Measurements from ENCODE around the gene BCLAF3. TPM values are rescaled to one million over a fixed set of nuclear protein-coding genes. Genes with fewer than 3 reads are reported as not detected.

Gene BCLAF3
- total and polyA plus RNA-seq, 2 of the 4 experiments (the other 2 are of a cell fraction), result 1.6 TPM

DNA sequence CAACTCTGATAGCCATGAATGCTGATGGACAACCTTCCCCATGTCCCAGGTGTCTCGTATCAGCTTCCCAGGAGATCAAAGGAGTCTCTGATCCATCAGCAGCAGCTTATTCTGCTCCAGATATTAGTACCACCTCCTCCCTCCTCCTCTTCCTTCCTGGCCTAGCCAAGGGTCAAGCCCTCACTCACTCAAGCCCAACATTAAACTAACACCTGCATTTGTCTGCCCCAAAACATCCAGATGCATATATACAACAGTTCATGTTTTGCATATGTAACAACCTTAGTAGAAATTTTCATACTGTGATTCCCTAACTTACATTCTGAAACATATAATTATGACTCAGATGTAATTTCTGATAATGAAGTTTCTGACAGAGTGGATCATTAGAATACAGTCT lies 29.9 kb downstream of the BCLAF3 start:
- H3K27me3 ChIP-seq (ENCODE audit: control insufficient read depth, insufficient read depth, low read length), result no peaks in the 10 kb centered on the region
- H3K9ac ChIP-seq (ENCODE audit: low read depth, low read length), result no peak overlapping the region
- DNase-seq (no peak), ATAC-seq (ENCODE audit: low read depth) (no peak)
- H2AFZ ChIP-seq (replicated peaks; ENCODE audit: low read length, poor library complexity), result no peak overlapping the region
- no peaks in the 10 kb centered on the region for H3K9me3 ChIP-seq (ENCODE audit: control insufficient read depth, insufficient read depth, low read length)
- no peak overlapping the region for H2AK5ac ChIP-seq (ENCODE audit: low read depth, low read length)
- BruUV-seq (replicated peaks), result no TSS peak
- dilution Hi-C loops (cut with HindIII; ENCODE audit: low sequenced_read_pairs, unreplicated experiment), result no loop called here
- no peak overlapping the region for H3K4me2 ChIP-seq (ENCODE audit: low read depth, low read length)
- H3K18ac ChIP-seq (ENCODE audit: low read depth, low read length), result no peak overlapping the region
- no peaks in the 10 kb centered on the region for H3K9me1 ChIP-seq (ENCODE audit: insufficient read depth, low read length)
- no peak overlapping the region for H2BK15ac ChIP-seq (ENCODE audit: low read depth, low read length)
- H4K8ac ChIP-seq (ENCODE audit: low read depth in 2 of 2, low read length in 2 of 2), result no peak overlapping the region
- ChIA-PET CTCF (no interaction called here), POLR2A (ENCODE audit: unreplicated experiment) (no interaction called here)
- intact Hi-C loops (cut with micrococcal nuclease), result no loop called here
- H3K4ac ChIP-seq (ENCODE audit: low read depth, low read length), result no peak overlapping the region
- H3K4me1 ChIP-seq (ENCODE audit: control insufficient read depth, insufficient read depth, low read length), result no peaks in the 10 kb centered on the region
- no peak overlapping the region for H4K91ac ChIP-seq (ENCODE audit: insufficient read depth, low read depth, low read length)
- H3K56ac ChIP-seq (ENCODE audit: extremely low read depth, insufficient read depth, low read length), result no peak overlapping the region
- H3K4me3 ChIP-seq (ENCODE audit: insufficient read depth, low read depth, low read length), result no peak overlapping the region
- no peak overlapping the region for H2BK120ac ChIP-seq (ENCODE audit: low read depth, low read length)
- H3K27ac ChIP-seq (ENCODE audit: insufficient read depth, low read length), result no peak overlapping the region
- H3K23ac ChIP-seq (ENCODE audit: low read depth, low read length), result no peak overlapping the region
- no peak overlapping the region for H2BK20ac ChIP-seq (ENCODE audit: low read depth, low read length)
- 43% methylated on average over 1 of the region's 1 CpG; no CpG with 5 or more reads in 1 of the 2 experiments for WGBS, 2 experiments (ENCODE audit: extremely low coverage in 2 of 2, insufficient read length in 1 of 2)
- no peak overlapping the region for H2BK5ac ChIP-seq (ENCODE audit: low read depth, low read length, poor library complexity, severe bottlenecking)
- H4K5ac ChIP-seq (ENCODE audit: low read depth, low read length), result no peak overlapping the region
- in situ Hi-C loops (cut with MboI; ENCODE audit: low sequenced_read_pairs), result no loop called here
- no peak overlapping the region for H2AK9ac ChIP-seq (replicated peaks; ENCODE audit: low read depth, low read length, poor library complexity)
- TF ChIP-seq NFE2L2 (IDR thresholded peaks at IDR 0.05; ENCODE audit: low read depth, low read length), result no peak
- TF ChIP-seq RAD21 (IDR thresholded peaks at IDR 0.05; ENCODE audit: low read length), result no peak
- TF ChIP-seq, protein P1, sequence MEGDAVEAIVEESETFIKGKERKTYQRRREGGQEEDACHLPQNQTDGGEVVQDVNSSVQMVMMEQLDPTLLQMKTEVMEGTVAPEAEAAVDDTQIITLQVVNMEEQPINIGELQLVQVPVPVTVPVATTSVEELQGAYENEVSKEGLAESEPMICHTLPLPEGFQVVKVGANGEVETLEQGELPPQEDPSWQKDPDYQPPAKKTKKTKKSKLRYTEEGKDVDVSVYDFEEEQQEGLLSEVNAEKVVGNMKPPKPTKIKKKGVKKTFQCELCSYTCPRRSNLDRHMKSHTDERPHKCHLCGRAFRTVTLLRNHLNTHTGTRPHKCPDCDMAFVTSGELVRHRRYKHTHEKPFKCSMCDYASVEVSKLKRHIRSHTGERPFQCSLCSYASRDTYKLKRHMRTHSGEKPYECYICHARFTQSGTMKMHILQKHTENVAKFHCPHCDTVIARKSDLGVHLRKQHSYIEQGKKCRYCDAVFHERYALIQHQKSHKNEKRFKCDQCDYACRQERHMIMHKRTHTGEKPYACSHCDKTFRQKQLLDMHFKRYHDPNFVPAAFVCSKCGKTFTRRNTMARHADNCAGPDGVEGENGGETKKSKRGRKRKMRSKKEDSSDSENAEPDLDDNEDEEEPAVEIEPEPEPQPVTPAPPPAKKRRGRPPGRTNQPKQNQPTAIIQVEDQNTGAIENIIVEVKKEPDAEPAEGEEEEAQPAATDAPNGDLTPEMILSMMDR (conservative IDR thresholded peaks at IDR 0.05; ENCODE audit: low read depth, low read length), result no peak
- TF ChIP-seq, protein P2, sequence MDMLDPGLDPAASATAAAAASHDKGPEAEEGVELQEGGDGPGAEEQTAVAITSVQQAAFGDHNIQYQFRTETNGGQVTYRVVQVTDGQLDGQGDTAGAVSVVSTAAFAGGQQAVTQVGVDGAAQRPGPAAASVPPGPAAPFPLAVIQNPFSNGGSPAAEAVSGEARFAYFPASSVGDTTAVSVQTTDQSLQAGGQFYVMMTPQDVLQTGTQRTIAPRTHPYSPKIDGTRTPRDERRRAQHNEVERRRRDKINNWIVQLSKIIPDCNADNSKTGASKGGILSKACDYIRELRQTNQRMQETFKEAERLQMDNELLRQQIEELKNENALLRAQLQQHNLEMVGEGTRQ (IDR thresholded peaks at IDR 0.05; ENCODE audit: low read depth, low read length), result no peak
- no peak for TF ChIP-seq POLR2A (IDR thresholded peaks at IDR 0.05; ENCODE audit: low read depth, low read length)
- peaks cover 4% of the 10 kb centered on the region; the same call in 1 of the 2 replicates for H3K36me3 ChIP-seq (ENCODE audit: control insufficient read depth, insufficient read depth, low read length)
- H3K14ac ChIP-seq (replicated peaks; ENCODE audit: low read depth, low read length), result no peak overlapping the region
- H4K20me1 ChIP-seq (ENCODE audit: insufficient read depth, low read length), result no peaks in the 10 kb centered on the region
- H3K79me1 ChIP-seq (ENCODE audit: low read depth in 1 of 2, low read length in 2 of 2), result peaks cover 0 to 5% of the 10 kb centered on the region in 2 experiments; a peak in 1 of 4 replicates
